HG03060 (cell line): ENCODE results near the gene ZNF358.

ENCODE experiments used
- ATAC-seq: cut with Tn5 transposase; IDR thresholded peaks from one replicate; pipeline ENCODE4 v1.9.1; 2021; ENCODE audit warnings: low read depth, moderate number of reproducible peaks; ENCODE audit not compliant: unreplicated experiment

The ZNF358 gene

GRCh38 chr19:7488736-7489353 is 27.1 kb upstream of the ZNF358 start, which contains the start of gene PEX11G:
Gene PEX11G, minus strand, starts transcription at chr19:7489035. Its CDS starts 25 bp downstream, at chr19:7489010.
- ATAC-seq: no peak

DNA sequence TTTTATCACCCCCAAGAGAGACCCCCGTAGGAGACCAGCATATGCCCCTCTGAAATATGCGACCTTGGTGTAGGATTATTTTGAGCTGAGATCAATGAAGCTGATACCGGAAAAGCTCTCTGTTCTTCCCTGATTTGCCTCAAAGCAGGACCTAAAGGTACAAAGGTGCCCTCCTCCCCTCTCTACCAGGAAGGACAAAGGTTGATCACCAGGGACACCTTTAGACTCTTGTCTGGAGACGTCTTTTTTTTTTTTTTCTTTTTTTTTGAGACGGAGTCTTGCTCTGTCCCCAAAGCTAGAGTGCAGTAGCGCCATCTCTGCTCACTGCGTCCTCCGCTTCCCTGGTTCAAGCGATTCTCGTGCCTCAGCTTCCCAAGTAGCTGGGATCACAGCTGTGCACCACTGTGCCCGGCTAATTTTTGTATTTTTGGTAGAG is 26.3 kb upstream of the ZNF358 start:
- ATAC-seq: no peak

- ATAC-seq: no peak
Measured at GRCh38 chr19:7492142-7492541, 23.8 kb upstream of the ZNF358 start.

DNA sequence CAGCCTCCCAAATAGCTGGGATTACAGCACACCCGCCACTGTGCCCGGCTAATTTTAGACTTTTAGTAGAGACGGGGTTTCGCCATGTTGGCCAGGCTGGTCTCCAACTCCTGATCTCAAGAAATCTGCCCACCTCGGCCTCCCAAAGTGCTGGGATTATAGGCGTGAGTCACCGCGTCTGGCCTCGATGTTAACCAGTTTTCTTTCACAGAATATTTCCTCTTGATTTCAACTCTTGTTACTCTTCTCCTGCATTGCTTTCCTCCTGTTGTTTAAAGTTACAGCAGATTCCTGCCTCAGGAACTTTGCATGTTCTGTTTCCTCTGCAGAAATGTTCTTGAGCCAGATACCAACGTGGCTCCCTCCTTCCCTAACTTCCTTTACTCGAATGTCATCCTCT is 23.3 kb upstream of the ZNF358 start:
- no peak for ATAC-seq

DNA sequence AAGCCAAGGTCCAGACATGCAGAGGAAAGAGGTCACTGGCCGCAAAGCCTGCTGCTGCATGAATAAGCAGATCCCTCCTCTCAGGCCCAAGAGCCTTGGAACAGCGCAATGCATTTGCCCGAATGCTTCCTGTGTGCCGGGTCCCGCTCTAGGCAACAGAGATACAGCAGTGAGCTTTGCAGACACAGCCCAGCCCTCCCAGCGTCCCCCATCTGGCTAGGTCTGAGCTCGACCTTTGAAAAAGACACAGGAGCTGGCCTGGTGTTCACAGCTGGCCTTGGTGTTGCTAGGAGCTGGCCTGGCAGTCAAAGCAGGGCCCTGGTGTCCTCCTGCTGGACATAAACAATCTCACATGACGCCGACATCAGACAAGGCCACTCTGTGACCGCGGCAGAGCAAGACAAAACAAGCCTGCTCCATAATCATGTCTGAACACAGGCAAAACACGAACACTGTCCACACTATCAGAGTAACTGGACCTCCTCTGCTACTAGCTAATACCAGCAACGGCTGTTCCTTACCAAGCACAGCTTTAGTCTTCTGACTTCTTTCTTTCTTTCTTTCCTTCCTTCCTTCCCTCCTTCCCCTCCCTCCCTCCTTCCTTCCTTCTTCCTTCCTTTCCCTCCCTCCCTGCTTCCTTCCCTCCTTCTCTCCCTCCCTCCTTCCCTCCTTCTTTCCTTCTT is 21.3 kb upstream of the ZNF358 start:
- no peak for ATAC-seq

- ATAC-seq: no peak
Measured at GRCh38 chr19:7497292-7497691, 18.6 kb upstream of the ZNF358 start.

DNA sequence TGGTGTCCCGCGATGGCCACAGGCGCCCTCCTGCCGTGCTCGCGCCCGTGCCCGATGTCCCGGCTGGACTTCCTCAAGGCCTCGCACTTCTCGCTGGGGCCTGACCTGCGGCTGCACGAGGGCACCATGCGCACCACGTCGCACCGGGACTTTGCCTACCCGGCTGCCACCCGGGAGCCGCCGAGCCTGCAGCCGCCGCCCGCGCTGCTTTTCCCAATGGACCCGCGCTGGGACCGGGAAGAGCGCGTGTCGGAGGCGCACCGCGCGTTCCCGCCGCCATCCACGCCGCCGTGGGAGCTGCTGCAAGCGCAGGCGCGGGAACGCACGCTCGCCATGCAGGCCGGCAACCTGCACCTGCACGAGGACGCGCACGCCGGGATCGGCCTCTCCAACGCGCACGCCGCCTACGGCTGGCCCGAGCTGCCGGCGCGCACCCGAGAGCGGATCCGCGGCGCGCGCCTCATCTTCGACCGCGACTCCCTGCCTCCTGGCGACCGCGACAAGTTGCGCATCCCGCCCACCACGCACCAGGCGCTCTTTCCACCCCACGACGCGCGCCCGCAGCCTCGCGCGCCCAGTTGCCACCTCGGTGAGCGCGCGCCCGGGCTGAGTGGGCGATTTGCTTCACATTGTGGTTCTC is 15.0 kb upstream of the ZNF358 start:
- no peak for ATAC-seq

GRCh38 chr19:7502552-7502951 is 13.4 kb upstream of the ZNF358 start:
- no peak for ATAC-seq

DNA sequence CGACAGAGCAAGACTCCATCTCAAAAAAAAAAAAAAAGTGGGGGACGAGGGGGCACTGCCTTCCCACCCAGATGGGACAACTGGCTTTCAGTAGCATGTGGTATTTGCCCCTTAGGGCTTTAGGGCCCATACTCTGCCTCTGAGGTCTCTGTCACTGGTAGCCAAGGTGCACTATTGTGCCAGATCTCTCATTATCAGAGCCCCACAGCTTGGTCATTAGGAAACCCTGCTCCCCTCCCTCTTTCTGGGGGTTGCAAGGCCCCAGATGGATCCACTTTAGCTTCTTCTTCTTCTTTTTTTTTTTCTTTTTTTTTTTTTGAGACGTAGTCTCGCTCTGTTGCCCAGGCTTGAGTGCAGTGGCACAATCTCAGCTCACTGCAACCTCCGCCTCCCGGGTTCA is 11.2 kb upstream of the ZNF358 start:
- no peak for ATAC-seq

DNA sequence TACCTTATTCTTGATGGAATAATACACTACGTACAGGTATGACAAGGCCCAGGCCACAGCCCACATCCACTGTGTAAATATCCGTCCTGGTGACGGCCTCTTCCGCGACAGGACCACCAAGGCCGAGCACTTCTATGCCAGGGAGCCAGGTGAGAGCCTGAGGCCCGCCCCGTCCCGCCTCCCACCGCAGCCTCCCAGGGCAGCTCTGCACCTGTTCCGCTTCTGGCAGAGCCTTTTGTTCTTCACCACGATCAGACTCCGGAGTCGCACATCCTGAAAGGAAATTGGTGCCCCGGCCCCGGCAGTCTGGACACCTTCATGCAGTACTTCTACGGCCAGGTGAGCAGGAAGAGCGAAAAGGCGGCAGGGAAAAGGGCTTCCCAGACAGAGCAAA is 10.6 kb upstream of the ZNF358 start:
- ATAC-seq: no peak

GRCh38 chr19:7505682-7506384 is 10.1 kb upstream of the ZNF358 start:
- no peak for ATAC-seq

GRCh38 chr19:7506385-7507328 is 9.2 kb upstream of the ZNF358 start:
- ATAC-seq: no peak

GRCh38 chr19:7507884-7508283 is 8.0 kb upstream of the ZNF358 start:
- no peak for ATAC-seq

- ATAC-seq: no peak
Measured at GRCh38 chr19:7509625-7510024, 6.3 kb upstream of the ZNF358 start.

- ATAC-seq: no peak
Measured at GRCh38 chr19:7512400-7512851, 3.5 kb upstream of the ZNF358 start.

DNA sequence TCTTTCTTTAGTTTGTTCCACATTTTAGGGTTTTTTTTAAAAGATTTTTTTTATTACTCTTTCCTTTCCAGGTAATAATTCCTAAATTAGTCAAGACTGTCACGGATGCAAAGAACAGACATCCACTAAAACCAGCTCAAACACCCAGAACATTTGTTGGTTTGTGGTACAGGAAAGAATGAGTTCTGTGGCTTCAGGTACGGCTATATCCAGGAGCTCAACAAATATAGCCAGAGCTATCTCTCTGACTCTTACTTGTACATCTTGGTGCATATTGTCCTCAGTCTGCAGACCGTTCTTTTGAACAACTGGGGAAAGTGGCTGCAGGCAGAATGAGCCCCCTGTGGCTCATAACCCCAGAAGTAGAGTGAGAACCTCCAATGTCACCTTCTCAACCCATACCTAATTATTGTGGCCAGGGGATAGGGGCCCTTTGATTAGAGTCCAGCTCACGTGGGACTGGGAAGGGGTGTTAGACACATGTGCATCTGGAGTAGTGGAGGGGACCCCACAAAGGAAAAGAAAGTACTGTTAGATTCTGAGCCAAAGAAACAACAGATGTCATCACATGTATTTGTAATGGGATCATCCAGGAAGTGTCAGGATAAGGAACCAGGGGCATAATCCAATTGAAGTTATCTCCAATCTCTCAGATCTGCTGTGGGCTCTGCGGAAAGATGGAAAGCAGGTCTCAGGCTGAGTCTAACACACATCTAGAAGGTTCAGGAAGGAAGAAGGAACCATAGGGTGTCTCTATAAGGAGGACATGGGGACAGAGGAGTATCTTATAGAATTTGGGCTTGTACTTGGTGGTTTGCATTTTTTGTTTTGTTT is 1.9 kb upstream of the ZNF358 start:
- ATAC-seq: no peak

DNA sequence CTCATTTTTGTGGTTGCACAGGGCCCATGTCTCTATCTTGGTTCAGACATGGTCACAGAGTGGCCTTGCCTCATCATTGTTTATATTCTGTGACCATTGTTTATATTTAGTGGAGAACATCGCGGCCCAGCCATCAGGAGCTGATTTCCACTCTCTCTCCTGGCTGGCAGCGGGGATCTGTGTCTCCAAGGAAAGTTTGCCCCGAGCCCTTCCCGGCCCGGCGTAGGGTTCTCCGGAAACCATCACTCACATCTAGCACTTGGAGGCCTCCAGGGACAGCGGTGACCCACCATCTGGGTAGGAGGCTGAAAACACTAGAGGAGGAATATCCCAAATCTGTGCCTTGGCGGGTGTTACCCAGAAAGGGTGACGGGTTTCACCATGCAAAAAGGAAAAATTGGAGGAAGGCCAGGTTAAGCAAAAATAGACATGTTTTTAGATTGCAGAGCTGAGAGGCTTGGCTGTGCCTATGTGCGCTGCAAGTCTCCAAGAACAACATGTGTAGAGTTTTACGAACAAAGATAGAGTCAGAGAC is 726 bp upstream of the ZNF358 start:
- ATAC-seq: no peak

DNA sequence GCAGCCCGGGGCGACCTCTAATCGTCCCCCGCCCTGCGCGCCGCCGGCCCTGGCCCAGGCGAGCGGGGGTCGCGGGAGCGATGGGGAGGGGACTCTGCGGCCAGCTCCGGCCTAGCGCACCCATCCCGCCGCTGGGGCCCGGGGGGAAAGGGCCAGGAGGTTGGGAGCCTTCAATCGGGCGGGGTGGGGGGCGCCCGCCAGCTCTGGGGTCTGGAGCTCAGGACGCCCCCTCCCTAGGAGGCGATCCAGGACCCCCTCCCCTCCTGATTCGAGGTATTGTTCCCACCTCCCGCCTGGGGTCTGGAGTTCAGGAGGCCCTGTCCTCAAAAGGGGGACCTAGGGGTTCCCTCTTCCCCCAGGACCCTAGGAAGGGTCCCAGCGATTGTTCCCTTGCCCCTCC is 430 bp downstream of the ZNF358 start:
- ATAC-seq: no peak

DNA sequence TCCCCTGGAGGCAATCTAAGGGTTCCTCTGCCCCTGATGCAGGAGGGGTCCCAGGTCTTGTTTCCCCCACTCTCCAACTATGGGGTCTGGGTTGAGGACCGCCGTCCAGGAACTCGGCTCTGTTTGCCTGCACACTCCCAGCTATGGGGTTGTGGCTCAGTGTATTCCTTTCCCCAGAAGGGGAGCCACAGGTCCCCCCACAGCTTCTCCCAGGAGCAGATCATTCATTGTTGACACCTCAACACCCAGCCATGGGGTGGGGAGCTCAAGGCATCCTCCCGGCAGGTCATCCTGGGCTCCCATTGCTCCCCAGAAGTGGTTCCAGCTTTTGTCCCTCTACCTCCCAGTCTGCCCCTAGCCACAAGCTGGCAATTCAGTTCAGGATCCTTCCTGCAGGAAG is 975 bp downstream of the ZNF358 start:
- no peak for ATAC-seq
